ENCODE data around the gene GDI1.

Gene GDI1

DNA sequence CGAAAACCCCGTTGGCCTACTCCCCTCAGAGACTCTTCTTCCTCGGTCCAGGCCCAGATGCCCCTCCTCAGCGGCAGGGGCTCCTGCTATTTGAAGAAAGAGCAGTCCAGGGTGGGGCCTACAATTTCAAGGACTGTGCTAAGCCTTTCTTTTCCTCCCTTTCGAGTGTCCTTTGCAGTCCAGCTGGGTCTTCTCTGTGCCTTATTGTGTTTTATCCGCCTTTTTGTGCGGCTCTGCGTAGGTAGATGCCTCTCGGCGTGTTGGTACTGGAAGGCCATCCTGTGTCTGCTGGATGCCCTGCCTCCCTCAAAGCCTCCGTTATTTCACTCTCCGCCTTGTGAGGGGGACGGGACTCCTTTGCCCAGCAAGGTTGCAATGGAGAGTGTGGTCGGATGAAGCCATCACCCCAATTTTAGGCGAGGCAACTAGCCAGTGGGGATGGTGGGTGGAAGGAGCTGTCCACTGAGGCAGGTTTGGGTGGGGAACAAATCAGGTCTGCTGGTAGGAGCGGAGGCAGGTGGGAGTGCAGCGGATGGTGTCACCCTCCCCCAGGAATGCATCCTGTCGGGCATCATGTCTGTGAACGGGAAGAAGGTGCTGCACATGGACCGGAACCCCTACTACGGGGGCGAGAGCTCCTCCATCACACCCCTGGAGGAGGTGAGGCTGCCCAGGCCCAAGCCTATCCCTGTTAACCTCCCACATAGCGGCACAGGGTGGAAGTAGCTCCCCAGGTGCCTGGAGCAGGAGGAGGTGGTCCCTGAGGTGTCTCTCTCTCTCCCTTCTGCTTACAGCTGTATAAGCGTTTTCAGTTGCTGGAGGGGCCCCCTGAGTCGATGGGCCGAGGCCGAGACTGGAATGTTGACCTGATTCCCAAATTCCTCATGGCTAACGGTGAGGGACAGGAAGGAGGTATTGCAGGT is 1.3 kb downstream of the GDI1 start:
- no peak for DNase-seq (ENCODE audit: low read depth in 2 of 2)

- DNase-seq (ENCODE audit: low read depth in 2 of 2) = no peak
Observed at GRCh38 chrX:154439841-154440240, 2.9 kb downstream of the GDI1 start.

DNA sequence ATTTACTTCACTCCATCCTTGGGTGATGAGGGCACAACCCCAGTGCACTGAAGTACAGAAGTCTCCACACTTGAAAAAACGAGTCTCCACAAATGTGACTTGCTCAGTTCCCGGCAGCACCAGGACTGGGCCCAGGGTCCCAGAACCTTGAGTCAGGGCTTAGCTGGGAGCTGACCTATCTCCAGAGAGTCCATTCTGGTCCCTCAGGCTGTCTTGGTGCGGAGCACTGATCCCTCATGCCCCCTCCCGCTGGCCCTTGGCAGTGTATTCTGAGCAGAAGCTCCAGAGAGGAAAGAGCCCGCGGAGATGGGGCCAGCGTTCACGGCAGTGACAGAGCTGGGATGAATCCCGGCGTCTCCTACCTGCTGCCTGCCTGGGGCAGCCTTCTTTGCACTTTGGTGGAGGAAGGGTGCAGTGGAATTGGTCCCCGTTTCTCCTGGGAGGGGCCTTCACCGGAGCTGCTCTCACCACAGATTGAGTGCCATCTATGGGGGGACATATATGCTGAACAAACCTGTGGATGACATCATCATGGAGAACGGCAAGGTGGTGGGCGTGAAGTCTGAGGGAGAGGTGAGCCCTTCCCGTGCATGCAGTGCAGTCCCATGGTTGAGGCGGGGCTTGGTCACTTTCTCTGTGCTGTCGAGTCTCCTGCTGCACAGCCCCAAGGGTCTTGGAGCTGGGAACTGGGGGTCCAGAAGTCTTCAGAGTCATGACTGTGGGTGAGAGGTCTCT is 3.8 kb downstream of the GDI1 start:
- DNase-seq (ENCODE audit: low read depth in 2 of 2) = no peak

DNA sequence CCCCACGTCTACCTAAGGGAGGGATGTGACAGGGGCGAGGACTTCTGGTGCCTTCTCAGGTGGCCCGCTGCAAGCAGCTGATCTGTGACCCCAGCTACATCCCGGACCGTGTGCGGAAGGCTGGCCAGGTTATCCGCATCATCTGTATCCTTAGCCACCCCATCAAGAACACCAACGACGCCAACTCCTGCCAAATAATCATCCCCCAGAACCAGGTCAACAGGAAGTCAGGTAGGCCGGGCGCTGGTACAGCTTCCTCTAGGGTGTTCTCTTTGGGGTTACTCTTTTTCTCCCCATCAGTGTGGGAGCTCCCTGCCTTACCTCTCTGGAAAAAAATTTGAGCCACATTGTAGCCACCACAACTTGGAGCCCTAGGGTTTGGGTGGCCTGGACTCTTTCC is 4.6 kb downstream of the GDI1 start:
- DNase-seq (ENCODE audit: low read depth in 2 of 2) = no peak

DNA sequence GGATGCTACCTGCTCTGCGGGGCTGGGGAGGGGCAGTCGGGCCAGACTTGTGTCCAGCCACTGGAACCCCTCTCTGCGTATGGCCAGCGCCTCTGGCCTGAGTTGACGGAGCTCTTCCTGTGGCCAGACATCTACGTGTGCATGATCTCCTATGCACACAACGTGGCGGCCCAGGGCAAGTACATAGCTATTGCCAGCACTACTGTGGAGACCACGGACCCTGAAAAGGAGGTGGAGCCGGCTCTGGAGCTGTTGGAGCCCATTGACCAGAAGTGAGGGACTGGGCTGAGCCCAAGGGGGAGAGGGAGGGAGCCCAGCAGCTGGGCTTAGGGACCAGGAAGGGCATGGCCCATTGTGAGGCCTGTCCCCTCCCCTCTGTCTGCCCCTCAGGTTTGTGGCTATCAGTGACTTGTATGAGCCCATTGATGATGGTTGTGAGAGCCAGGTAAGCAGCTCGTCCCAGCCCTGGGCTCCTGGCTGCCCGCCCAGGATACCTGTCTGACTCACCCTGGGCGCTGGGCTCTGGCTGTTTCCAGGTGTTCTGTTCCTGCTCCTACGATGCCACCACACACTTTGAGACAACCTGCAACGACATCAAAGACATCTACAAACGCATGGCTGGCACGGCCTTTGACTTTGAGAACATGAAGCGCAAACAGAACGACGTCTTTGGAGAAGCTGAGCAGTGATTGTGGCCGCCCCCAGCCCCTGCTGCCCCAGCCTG is 5.2 kb downstream of the GDI1 start:
- no peak for DNase-seq (ENCODE audit: low read depth in 2 of 2)

DNA sequence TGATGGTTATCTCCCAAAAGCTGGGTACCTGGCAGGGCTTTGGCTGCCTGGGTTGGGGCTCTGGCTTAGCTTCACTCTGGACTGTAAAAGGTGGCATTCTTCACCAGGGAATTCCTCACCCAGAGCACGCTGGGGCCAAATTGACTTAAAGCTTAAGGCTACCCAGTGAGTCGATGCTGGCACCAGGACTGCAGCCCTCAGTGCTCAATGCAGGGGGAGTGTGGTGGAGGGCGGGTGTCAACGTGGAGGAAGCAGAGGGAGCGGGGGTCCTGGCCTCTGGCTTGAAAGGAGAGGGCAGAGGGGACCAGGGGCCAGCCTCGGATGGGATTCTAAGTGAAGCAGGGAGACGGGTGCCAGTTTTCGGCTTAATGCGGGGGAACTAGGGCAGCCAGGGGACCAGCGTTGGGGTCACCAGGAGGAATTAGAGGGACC is 6.5 kb downstream of the GDI1 start:
- no peak for DNase-seq (ENCODE audit: low read depth in 2 of 2)

GRCh38 chrX:154443992-154444754 is 7.2 kb downstream of the GDI1 start, which contains the start of gene FAM50A:
Gene FAM50A, plus strand, starts transcription at chrX:154444141. Its CDS starts 95 bp downstream, at chrX:154444236.
- no peak for DNase-seq (ENCODE audit: low read depth in 2 of 2)

GRCh38 chrX:154444755-154445246 is 7.8 kb downstream of the GDI1 start:
- DNase-seq (ENCODE audit: low read depth in 2 of 2) = no peak

DNA sequence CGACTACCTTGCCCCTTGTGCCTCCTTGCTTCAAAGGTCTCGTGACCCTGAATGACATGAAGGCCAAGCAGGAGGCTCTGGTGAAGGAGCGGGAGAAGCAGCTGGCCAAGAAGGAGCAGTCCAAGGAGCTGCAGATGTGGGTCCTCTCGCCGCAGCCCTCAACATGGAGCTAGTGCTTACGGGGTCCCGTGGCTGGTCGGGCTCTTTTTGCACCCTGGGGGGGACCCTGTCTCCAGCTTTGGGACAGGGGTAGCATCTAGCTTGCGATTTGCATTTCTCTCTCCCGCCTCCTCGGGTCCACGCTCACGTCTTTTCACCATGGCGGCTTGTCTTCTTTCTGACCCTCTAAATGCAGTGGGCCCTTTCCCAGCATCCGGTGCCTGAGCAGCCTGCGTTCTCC is 8.8 kb downstream of the GDI1 start:
- DNase-seq (ENCODE audit: low read depth in 2 of 2) = no peak

- no peak for DNase-seq (ENCODE audit: low read depth in 2 of 2)
Observed at GRCh38 chrX:154446430-154446829, 9.5 kb downstream of the GDI1 start.

- DNase-seq (ENCODE audit: low read depth in 2 of 2) = no peak
Observed at GRCh38 chrX:154448484-154448883, 11.5 kb downstream of the GDI1 start.

DNA sequence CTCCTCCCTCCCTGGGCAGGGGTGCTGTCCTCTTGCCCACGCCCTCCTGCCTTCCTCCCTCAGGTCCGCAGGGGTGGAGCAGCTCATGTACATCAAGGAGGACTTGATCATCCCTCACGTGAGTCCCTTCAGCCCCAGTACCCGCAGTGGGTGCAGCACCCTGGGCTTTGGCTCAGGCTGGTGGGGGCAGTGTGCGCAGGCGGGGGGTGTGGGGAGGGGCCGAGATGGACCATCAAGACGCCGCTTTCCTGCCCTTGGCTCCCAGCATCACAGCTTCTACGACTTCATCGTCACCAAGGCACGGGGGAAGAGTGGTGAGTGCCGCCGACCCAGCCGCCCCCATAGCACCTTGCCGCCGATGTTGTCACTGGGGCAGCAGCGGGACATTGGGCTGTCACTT is 12.7 kb downstream of the GDI1 start:
- no peak for DNase-seq (ENCODE audit: low read depth in 2 of 2)

- DNase-seq (ENCODE audit: low read depth in 2 of 2) = no peak
Observed at GRCh38 chrX:154450312-154450711, 13.4 kb downstream of the GDI1 start.

- no peak for DNase-seq (ENCODE audit: low read depth in 2 of 2)
Observed at GRCh38 chrX:154452823-154453222, 15.9 kb downstream of the GDI1 start.

GRCh38 chrX:154457491-154458115 is 20.6 kb downstream of the GDI1 start:
- no peak for DNase-seq (ENCODE audit: low read depth in 2 of 2)

- DNase-seq (ENCODE audit: low read depth in 2 of 2) = no peak
Observed at GRCh38 chrX:154458116-154458953, 21.4 kb downstream of the GDI1 start, which contains the start of gene PLXNA3. Gene PLXNA3, plus strand, starts transcription at chrX:154458281. Its CDS starts 1,903 bp downstream, at chrX:154460184.

GRCh38 chrX:154458954-154459778 is 22.2 kb downstream of the GDI1 start:
- no peak for DNase-seq (ENCODE audit: low read depth in 2 of 2)

GRCh38 chrX:154459832-154460231 is 22.9 kb downstream of the GDI1 start:
- no peak for DNase-seq (ENCODE audit: low read depth in 2 of 2)

GRCh38 chrX:154460326-154460725 is 23.4 kb downstream of the GDI1 start:
- DNase-seq (ENCODE audit: low read depth in 2 of 2) = no peak
